ENCODE measurements around the gene SYNGR3.

DNA sequence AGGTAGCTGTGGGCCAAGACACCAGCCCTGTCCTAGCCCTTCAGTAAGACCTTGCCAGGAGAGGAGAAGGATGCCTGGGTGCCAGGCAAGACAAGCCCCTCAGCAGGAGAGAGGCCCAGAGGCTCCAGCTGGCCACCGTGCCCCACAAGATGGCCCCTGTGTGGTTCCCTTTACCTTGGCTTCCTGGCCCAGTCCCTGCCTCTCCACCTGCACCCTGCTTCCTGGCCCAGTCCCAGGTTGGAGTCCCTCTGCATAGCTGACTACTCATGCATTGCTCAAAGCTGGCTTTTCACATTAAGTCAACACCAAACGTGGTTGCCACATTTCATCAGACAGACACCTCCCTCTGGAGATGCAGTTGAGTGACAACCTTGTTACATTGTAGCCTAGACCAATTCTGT lies 4.0 kb downstream of the SYNGR3 start:
- TF ChIP-seq EZH2 (IDR thresholded peaks at IDR 0.05; ENCODE audit: borderline replicate concordance, low read length) = no peak
- TF ChIP-seq, protein P1, sequence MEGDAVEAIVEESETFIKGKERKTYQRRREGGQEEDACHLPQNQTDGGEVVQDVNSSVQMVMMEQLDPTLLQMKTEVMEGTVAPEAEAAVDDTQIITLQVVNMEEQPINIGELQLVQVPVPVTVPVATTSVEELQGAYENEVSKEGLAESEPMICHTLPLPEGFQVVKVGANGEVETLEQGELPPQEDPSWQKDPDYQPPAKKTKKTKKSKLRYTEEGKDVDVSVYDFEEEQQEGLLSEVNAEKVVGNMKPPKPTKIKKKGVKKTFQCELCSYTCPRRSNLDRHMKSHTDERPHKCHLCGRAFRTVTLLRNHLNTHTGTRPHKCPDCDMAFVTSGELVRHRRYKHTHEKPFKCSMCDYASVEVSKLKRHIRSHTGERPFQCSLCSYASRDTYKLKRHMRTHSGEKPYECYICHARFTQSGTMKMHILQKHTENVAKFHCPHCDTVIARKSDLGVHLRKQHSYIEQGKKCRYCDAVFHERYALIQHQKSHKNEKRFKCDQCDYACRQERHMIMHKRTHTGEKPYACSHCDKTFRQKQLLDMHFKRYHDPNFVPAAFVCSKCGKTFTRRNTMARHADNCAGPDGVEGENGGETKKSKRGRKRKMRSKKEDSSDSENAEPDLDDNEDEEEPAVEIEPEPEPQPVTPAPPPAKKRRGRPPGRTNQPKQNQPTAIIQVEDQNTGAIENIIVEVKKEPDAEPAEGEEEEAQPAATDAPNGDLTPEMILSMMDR (IDR thresholded peaks at IDR 0.05; ENCODE audit: low read length) = no peak

All from OCI-LY1 (cell line).